ENCODE measurements around the gene PRPF40B. TPM values are rescaled to one million over a fixed set of nuclear protein-coding genes. Genes with fewer than 3 reads are reported as not detected.
A peak's percentile ranks its signal among the peaks of the same experiment; 100 is the strongest.

PRPF40B gene
- total and polyA plus RNA-seq, 11 donors: 12.0 to 25.5 (median 20.9) TPM

DNA sequence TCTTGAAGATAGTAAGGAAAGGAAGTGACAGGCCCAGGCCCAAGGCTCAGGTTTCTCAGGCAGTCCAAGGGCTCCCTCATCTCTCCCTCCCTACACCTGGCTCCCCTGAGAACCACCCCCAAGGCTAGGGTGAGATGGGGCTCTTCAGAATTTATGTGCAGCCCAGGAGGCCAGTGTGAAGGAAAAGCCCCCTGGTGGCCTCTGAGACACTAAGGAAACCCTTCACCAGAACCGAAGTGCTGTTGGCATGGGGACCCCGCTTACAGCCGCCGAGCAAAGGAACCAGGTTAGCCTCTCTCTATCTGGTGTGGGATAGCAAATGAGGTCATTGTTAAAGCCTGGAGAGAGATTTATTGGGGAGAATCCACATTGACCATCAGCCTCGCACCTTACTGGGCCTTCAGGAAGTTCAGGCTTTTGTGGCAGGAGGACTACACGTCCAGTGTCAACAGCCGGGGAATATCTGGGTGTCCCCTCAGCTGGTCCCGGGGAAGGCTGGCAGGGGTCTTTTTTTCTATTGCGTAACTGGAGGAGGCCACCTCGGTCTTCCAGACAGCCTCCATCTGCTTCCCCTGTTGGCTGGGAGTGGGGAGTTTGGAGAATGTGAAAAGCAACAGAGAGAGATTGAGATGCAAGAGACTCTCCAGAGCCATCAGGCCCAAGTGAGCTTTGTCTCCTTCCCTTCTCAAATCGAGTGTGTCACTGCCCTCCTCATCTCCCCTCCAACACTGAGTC is 36.0 kb upstream of the PRPF40B start:
- intact Hi-C loops (cut with DNase I): no loop called here

DNA sequence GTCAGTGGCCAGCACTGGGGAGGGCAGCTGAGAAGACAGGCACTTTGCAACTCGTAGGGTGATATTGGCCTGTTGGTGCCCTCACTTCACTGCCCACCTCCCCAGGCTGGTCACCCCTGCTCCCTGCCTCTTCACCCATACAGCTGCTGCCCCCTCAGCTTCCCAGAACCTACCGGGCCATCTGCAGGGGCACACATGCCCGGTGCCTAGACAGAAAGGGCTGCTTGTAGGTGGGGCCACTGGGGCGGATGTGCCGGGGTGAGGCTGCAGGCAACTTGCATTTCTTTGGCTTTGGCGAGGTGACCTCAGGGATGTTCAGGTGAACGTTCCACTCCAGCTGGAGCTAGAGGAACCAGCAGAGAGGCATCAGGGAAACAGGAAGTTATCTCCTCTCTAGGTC is 35.1 kb upstream of the PRPF40B start:
- Histone ChIP-seq H3K4me3 (no peak overlapping the region), H3K4me1 (peaks cover 0 to 38% (median 23%) of the 10 kb centered on the region in 12 donors), H3K9me3 (peaks cover 0 to 8% (median 0%) of the 10 kb centered on the region in 12 donors), H3K27ac (peak overlapping the region in 1 of 12 donors; percentile 58), H3K27me3 (no peaks in the 10 kb centered on the region), H3K36me3 (peaks cover 0 to 3% (median 0%) of the 10 kb centered on the region in 9 donors)
- no peak for ATAC-seq
- intact Hi-C loops (cut with DNase I): no loop called here
- DNase-seq: no peak
- WGBS, 4 donors: 85 to 89% (median 87%) methylated on average over 6 to 7 of the region's 7 CpGs
- no peak for TF ChIP-seq POLR2A (IDR thresholded peaks at IDR 0.05)

More for the DNA sequence above, 36.0 kb upstream of the PRPF40B start:
- no peak for TF ChIP-seq CTCF (IDR thresholded peaks at IDR 0.05)
- TF ChIP-seq POLR2A (IDR thresholded peaks at IDR 0.05): no peak
- DNase-seq (no peak), ATAC-seq (no peak)
- no peak overlapping the region for H3K4me3 ChIP-seq
- no peaks in the 10 kb centered on the region for H3K27me3 ChIP-seq
- H3K27ac ChIP-seq: no peak overlapping the region
- H3K36me3 ChIP-seq: peaks cover 0 to 3% (median 0%) of the 10 kb centered on the region in 9 donors
- peaks cover 0 to 8% (median 0%) of the 10 kb centered on the region in 12 donors for H3K9me3 ChIP-seq
- peaks cover 0 to 47% (median 30%) of the 10 kb centered on the region in 12 donors for H3K4me1 ChIP-seq
- WGBS, 4 donors: 84 to 94% (median 86%) methylated on average over 11 of the region's 11 CpGs

GRCh38 chr12:49588721-49589516 is 34.4 kb upstream of the PRPF40B start:
- peaks cover 0 to 3% (median 0%) of the 10 kb centered on the region in 9 donors for H3K36me3 ChIP-seq
- peak in 3 of 5 donors; percentile 37 to 71 (median 50) for DNase-seq
- H3K4me3 ChIP-seq: no peak overlapping the region
- H3K27ac ChIP-seq: peak overlapping the region in 1 of 12 donors; percentile 58
- H3K27me3 ChIP-seq: no peaks in the 10 kb centered on the region
- peaks cover 0 to 32% (median 18%) of the 10 kb centered on the region in 12 donors for H3K4me1 ChIP-seq
- WGBS, 4 donors: 65 to 89% (median 73%) methylated on average over 3 to 4 of the region's 4 CpGs
- H3K9me3 ChIP-seq: peaks cover 0 to 8% (median 0%) of the 10 kb centered on the region in 12 donors
- intact Hi-C loops (cut with DNase I): no loop called here
- no peak for TF ChIP-seq POLR2A (IDR thresholded peaks at IDR 0.05)
- ATAC-seq: peak in 3 of 4 donors; percentile 55 to 60 (median 55)

DNA sequence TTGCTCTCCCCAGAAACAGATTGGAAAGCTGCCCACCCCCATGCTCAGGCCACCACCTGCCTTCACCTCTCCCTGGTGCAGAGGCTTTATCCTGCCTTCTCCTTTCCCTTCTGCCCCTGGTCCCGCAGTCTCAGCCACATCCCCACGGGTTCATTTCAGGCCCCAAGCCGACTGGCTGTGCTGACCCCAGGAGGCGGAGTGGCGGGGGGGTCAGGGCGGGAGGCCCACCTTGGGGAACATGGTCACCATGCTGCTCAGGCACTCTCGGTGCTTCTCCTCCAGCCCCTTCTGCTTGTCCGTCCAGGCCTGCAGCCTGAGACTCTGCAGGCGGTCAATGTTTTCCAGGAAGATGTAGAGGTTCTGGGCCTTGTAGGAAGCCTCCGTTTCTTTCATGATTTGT is 24.8 kb upstream of the PRPF40B start:
- Histone ChIP-seq H3K27ac (no peak overlapping the region), H3K27me3 (no peaks in the 10 kb centered on the region), H3K4me1 (peaks cover 0 to 5% (median 0%) of the 10 kb centered on the region in 12 donors), H3K4me3 (no peak overlapping the region), H3K36me3 (peaks cover 0 to 5% (median 0%) of the 10 kb centered on the region in 9 donors), H3K9me3 (no peaks in the 10 kb centered on the region)
- WGBS, 4 donors: 83 to 87% (median 85%) methylated on average over 9 to 10 of the region's 10 CpGs
- DNase-seq (no peak), ATAC-seq (peak in 1 of 4 donors; percentile 18)
- intact Hi-C loops (cut with DNase I): no loop called here
- no peak for TF ChIP-seq POLR2A (IDR thresholded peaks at IDR 0.05)
- no peak for TF ChIP-seq CTCF (IDR thresholded peaks at IDR 0.05)

DNA sequence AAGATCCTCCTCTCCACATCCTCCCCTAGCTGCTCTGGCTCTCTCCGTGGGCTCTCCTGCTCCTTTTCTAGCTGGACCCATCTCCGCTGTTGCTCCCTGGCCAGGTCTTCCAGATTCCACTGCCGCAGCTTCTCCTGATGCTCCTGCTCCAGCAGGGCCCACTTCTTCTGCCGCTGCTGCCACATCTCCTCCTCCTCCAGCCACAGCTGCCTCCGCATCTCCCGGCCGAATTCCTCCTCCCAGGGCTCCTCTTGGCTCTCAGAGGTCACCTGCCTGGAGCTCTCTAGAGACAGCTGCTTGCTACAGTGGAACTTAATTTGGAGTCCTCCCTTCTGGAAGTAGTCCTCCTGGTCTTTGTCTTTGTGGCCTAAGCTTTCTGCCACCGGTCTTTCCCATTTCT is 23.4 kb upstream of the PRPF40B start:
- intact Hi-C loops (cut with DNase I): no loop called here
- H3K9me3 ChIP-seq: no peaks in the 10 kb centered on the region
- no peak for ATAC-seq
- peaks cover 0 to 5% (median 0%) of the 10 kb centered on the region in 9 donors for H3K36me3 ChIP-seq
- no peak for DNase-seq
- H3K4me1 ChIP-seq: peaks cover 0 to 8% (median 0%) of the 10 kb centered on the region in 12 donors
- no peak overlapping the region for H3K4me3 ChIP-seq
- 92 to 97% (median 95%) methylated on average over 8 of the region's 8 CpGs for WGBS, 4 donors
- no peak overlapping the region for H3K27ac ChIP-seq
- TF ChIP-seq CTCF (IDR thresholded peaks at IDR 0.05) (no peak), POLR2A (IDR thresholded peaks at IDR 0.05) (no peak)
- H3K27me3 ChIP-seq: no peaks in the 10 kb centered on the region
